Transverse colon (tissue), 3 donors: ENCODE data around the gene SPRR2F.
"Not testable (repeated sequence)": the region's sequence is repeated elsewhere in the genome, so short reads cannot be mapped to it uniquely, and the experiment has no call there.

Experiments used
- POLR2A ChIP-seq: fragments of 450-650 bp; IDR thresholded peaks from one replicate; pipeline ENCODE4 v1.6.1; 2016; ENCODE audit warnings: antibody characterized with exemption, mild to moderate bottlenecking, moderate library complexity
- TF ChIP-seq, protein P1 (sequence below), 5 experiments: fragments of 200-600 bp in 3 of 5; fragments of 450-650 bp in 2 of 5; sonication (generic) in 3 of 5; IDR thresholded peaks; 1 replicate in 2 of 5; 2 replicates in 3 of 5; pipeline ENCODE4 v1.5.1; 2016 to 2017; ENCODE audit warnings: antibody characterized with exemption in 5 of 5, inconsistent platforms in 3 of 5, mild to moderate bottlenecking in 2 of 5, moderate library complexity in 1 of 5

DNA sequence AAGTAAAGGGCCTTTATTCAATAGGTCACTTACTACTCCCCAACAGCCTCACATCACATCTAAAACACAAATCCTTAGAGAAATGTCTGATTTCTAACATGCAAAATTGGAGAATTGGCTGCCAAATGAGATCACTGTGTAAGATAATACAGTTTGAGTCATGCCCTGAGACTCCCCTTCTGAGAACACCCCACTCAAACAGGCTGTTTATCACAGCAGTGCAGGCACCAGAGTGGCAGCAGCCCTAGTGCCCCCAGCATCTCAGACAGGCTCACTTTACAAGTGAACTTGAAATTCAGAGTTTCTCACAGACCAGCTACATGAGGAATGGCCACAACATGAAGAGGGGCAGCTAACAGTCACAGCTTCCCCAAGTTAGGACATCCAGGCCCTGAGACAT is 1.9 kb upstream of the SPRR2F start:
- TF ChIP-seq, protein P1, sequence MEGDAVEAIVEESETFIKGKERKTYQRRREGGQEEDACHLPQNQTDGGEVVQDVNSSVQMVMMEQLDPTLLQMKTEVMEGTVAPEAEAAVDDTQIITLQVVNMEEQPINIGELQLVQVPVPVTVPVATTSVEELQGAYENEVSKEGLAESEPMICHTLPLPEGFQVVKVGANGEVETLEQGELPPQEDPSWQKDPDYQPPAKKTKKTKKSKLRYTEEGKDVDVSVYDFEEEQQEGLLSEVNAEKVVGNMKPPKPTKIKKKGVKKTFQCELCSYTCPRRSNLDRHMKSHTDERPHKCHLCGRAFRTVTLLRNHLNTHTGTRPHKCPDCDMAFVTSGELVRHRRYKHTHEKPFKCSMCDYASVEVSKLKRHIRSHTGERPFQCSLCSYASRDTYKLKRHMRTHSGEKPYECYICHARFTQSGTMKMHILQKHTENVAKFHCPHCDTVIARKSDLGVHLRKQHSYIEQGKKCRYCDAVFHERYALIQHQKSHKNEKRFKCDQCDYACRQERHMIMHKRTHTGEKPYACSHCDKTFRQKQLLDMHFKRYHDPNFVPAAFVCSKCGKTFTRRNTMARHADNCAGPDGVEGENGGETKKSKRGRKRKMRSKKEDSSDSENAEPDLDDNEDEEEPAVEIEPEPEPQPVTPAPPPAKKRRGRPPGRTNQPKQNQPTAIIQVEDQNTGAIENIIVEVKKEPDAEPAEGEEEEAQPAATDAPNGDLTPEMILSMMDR (IDR thresholded peaks at IDR 0.05): not testable (repeated sequence)
- TF ChIP-seq POLR2A: not testable (repeated sequence)
